ENCODE data around the gene IFI27.

The IFI27 gene

DNA sequence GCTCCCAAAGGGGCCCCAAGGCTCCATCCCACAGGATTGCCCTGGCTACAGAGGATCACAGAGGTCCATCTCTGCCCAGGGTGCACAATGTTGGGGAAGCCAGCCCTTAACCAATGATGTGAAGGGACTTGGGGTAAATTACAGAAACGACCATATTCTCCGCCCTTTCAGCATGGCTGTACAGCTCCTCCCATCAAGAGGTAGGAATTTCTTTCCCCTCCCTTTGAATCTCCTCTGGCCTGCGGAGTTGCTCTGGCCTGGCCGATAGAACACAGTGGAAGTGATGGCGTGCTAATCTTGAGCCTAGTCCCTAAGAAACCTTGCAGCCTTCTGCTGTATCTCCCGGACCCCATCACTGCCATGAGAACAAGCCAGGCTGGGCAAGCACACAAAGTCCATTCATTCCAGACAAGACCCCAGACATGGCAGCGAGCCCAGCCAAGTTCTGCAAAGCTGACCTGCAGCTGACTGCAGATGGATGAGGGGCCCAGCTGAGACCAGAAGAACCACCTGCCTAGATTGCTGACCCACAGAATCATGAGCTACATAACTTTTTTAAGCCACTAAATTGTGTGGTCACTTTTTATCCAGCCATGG lies 6.9 kb upstream of the IFI27 start:
- no peak for DNase-seq

DNA sequence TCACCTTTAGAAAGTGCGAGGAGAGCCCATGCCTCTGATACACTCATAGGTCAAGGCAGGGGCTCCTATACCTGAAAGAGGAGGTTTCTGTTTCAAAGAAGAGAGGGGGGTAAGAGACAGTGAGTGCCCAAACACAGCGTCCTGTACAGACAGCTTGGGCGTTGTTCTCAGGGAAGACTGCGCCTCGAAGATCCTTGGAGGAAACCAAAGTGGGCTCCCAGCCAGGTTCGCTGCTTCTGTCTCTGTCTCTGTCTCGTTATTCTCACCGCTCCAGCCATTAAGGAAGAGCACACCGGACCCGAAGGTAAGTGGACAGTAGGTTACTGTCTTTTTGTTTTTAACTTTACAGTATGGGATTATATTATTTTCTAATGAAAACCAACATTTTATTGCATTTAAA lies 5.8 kb upstream of the IFI27 start:
- DNase-seq: no peak

DNA sequence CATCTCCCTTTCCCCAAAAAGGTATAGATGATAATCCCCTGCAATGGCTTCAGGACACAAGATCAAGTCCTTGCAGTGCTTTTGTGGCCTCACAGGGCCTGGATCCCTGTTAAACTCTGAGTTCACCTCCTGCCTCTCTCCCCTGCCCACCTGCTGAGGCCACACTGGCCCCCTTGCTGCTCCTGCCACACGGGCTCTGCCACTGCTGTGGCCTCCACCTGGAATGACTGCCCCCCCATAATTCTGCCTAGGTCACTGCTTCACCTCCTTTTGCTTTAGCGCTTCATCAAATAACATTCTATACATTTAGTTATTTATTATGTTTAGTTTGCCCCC lies 653 bp upstream of the IFI27 start:
- DNase-seq: no peak

DNA sequence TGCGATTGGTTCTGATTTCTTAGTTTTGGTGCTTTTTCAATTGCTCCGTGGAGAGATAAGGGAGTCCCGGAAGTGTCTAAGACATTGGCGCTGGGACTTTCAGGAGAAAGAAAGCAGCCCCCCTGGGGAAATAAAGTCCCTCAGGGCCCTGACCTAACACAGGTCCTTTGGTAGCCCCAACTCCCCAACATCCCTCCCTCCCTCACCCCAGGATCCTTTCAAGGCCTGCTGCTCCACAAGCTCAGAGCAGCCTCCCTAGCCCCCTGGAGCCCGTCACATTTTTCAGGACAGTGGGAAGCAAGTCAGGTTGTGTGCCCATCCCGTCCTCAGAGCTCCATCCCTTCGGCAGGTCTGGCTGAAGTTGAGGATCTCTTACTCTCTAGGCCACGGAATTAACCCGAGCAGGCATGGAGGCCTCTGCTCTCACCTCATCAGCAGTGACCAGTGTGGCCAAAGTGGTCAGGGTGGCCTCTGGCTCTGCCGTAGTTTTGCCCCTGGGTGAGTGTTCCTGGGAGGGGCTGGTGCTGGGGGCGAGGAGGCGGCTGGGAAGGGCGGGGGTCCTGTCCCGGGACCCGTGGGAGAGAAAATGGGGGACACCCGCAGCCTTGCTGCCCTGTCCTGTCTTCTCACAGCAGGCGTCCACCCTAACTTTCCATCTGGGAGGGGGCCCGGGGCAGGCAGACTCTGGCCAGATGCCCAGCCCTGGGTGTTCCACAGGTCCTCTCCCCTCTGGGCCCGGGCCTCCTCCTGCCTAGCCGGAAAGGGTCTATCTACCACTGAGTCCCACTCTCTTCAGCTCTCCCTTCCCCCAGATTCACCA lies 950 bp downstream of the IFI27 start:
- no peak for DNase-seq

DNA sequence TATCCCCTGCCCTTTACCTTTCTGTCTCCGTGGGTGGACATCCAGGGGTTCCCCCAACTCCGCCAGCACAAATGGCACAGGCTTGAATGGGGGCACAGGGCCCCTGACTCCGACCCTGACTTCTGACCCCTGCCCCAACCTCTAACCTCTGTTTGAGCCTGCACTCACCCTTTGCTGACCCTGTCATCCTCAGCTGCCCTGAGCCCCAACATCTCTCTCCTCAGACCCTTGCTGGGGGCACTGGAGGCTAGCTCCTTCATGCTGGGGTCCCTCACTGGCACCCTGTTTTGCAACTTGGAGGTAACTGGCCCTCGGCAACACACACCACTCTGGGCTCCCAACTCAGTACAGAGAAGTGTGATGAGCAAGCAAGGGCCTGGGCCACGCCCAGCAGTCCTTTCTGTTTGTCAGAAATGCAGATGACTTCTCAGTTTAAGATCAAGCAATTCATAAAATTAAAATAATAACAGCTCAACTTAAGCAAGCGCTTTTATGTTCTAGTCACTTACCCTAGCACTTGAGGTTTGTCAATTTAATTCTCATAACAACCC lies 2.1 kb downstream of the IFI27 start:
- no peak for DNase-seq

DNA sequence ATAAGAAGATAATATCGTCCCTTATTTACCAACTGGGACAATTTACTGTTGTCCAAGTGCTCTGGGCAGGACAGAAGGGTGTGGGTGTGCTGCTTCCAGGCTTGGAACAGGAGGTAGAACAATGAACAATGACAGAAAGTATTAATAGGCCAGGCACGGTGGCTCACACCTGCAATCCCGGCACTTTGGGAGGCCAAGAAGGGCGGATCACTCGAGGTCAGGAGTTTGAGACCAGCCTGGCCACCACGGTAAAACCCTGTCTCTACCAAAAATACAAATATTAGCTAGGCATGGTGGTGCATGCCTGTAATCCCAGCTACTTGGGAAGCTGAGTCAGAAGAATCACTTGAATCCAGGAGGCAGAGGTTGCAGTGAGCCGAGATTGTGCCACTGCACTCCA lies 2.5 kb downstream of the IFI27 start:
- no peak for DNase-seq

DNA sequence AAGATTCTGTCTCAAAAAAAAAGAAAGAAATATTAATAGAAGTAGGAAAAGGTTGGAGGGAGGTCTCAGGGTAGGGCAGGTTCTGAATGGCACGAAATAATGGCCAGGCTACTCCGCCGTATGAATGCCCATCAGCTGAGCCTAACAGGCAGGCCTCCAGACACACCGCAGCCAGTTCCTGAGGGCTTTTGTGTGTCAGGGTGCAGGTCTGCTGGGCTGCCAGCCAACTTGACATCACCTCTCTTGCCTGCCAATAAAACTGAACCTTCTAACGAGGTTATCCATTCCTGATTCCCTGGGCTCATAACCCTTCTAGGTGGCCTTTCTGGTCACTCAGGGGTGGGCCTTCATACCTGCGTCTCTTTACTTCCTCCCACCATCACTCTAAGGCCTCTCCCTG lies 3.0 kb downstream of the IFI27 start:
- no peak for DNase-seq

DNA sequence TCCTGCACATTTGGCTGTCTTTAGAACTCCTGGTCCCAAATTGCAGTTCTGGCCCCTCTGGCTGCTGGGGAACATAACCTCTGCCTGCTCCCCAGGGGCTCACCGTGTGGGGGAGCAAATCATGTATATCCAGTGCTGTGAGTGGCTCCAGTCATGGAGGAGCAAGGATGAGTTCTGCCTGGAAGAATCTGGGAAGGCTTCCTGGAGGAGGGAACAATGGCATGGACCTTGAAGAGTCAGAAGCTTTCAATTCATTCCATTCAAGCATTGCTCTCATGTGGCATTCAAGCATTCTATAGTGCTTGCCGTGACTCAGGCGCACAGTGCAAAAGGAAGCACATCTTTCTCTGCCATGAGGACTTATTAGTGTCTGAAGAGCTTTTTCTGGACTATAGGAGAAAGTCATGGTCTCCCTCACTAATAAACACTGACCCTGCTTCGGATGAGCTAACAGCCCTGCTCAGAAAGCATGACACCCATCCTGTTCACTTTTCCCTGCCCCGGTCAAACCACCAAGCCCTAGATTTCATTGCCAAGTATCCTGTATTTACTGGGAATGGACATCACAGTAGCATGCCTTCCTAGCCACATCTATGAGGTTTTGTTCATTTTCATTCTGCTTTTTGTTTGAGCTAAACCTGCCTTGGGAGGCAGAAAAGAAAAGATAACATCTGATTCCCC lies 3.5 kb downstream of the IFI27 start:
- no peak for DNase-seq

DNA sequence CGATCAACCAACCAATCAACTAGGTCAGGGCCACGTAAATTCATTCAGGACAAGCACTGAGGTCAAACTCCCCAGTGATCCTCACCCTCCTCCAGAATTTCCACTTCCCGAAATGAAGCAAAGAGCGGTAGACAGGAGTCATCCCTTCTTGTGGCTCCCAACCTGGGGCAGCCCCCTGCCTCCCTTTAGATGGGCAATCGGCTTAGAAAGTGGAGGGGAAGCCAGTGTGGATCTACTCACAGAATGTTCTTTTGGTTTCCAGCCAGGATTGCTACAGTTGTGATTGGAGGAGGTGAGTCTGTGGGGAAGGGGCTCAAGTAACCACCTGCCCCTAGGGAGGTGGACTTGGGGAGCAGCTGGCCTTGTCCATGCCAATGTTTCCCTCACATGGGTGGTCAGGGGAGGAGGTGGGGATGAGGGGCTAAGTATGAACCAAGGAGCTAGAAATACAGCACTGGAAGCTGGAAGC lies 4.1 kb downstream of the IFI27 start:
- DNase-seq: no peak

DNA sequence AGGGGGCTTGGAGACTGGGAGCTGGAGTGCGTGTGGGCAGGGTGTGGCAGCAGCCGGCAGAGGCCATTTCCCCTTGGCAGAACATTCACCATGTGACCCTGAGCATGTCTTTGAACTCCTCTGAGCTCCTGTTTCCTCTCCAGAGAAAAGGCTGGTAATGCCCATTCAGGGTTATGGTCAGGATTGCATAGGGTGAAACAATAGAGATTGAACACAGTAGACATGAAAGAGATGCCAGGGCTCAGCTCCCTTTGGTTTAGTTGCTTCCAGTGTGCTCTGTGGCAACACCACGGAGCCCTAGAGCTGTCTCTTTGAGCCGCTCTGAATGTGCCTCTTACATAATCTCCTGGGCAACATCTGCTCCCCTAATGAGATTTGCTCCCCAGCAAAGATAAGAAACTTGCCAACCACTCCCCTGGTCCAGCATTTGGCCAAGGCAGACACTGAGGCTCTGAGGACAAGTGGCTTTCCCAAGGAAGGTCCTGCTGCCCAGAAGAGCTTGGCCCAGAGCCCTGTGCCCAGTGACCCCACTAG lies 4.6 kb downstream of the IFI27 start:
- DNase-seq: no peak

DNA sequence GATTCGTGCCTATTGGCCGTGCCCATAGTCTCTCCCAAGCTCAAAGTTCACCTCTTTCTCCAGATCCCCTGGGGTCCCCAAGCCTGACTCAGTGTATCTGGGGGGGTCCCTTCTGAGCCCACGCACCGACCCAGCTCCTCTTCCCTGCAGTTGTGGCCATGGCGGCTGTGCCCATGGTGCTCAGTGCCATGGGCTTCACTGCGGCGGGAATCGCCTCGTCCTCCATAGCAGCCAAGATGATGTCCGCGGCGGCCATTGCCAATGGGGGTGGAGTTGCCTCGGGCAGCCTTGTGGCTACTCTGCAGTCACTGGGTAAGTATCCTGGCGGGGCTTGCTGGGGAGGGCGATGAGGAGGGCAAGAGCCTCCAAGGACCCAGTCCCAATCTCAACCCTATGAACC lies 5.1 kb downstream of the IFI27 start:
- no peak for DNase-seq

DNA sequence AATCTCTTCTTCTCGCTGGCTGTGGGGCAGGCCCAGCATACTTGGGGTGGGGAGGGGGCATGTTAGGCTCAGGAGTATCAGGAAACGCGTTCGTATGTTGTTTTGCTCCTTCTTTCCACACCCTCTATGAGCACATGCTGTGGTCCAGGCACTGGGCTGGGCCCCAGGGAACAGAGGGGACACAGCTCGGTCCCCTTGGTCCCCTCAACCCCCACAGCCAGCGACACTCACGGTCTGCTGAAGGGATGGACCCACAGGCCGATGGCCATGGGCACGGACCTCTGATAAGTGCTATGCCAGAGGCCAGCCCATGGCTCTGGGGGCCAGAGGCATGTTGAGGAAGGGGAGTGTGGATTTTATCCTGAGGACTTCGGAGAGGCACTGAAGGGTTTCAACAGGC lies 6.2 kb downstream of the IFI27 start:
- no peak for DNase-seq

DNA sequence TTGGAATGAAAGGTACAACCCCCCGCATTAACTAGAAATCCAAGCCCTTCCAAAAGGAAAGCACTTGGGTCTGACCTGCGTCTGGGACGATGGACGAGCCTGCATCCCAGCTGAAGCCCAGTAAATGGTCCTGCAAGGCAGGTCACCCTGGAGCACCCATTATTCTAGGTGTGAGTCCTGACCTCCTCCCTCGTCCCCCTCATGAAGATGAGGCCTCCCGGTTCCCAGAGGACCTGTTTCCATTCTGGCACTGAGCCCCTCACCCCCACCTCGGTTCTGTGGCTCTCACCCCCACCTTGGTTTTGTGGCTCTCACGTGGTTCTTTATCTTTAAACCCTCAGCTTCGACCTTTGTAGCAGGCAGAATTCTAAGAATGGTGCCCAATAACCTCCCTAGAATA lies 7.3 kb downstream of the IFI27 start:
- no peak for DNase-seq

DNA sequence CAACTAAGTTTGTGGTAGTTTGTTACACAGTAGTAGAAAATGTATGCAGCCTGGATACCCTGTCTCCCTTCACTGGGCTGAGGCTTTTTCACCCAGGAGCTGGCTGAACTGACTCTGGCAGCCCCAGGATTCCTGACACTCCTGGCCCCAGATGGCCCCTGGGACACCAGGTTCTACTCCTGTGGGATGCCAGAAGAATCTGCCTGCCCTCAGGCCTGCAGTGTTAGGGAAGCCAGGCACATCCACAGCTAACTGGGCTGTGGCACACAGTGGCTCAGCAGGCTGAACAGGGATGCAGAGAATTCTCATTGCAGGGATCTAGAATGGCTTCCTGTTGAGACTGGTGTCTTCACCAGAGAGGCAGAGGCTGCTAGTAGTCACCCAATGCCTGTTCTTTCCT lies 8.5 kb downstream of the IFI27 start:
- DNase-seq: no peak

DNA sequence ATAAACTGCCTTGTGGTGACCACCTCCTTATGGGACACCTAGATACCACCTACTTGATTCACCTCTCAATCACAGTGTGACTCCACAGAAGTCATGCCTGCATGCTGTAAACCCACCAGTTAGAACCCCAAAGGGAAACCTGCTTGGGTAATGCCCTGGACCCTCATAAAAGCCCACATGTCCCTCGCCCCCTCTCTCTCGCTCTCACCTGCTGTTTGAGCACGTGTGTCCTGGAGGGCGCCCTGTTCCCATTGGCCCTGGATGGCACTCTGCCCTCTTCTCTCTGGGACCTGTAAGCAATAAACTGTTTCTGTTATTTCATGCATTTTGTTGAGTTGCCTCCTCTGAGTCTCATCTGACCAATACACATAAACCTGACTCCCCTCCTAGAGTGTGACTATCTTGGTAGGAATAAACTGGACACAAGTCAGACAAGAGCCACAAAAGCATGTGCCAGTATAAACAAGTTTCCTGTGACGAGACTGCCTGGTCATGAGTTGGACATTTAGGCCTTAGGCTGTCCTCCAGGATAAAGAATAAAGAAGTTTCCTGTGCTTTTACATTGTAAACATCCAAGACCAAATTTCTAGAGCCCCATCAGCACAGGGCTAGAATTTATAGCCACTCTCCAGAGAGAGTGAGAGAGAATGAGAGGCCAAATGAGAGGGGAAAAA lies 10.3 kb downstream of the IFI27 start:
- DNase-seq: no peak

DNA sequence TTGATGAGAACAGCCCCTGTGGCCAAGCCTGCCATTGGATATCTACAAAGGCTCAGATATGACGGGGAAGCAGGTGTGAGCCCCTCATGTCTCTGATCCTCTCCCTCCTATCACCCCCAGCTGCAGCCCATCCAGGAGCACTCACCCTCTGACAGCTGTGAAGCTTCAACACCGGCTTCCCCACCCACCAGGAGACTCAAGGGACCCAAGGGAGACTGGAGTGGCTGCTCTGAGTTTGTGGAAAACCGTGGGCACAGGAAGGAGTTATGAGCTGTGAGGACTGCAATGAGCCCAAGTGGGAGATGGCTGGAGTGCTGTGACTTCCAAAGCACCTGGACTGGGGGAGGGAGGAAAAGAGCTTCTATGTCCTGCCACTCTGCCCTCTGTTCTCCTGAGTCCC lies 10.9 kb downstream of the IFI27 start:
- DNase-seq: no peak

DNA sequence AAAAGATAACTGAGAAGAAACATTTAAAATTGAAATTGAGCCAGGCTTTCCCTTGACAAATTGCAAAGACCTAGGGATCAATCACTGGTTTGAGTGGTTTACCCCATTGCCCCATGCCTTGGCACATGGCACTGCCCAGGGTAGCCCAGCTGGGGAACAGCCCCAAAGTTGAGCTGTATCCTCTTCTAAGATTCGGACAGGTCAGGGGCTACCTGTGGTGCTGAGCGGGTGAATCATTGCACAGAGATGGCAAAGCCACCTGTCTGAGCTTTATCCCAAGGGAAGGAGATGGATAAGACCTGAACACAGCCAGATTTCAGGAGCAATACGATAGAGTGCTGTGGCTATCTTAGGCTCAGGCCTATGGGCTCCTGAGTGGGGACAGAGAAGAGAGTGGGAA lies 11.9 kb downstream of the IFI27 start:
- DNase-seq: no peak

DNA sequence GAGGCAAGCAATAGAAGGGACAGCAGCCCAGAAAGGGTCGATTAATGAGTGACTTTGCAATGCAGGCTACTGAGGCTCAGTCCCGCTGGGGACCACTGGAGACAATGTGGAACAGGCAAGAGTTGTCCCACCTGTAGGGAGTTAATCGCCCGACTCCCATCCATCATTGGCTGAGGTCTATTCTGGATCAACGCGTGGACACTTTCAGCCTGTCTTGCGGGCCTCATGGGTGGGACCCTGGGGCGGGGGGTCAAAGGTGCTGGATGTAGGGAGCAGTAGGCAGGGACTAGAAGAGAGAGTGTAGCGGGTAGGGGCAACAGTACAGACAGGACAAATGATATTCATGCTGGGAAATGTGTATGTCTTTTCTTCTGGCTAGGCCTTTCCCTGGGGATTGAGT lies 12.8 kb downstream of the IFI27 start:
- DNase-seq: no peak

DNA sequence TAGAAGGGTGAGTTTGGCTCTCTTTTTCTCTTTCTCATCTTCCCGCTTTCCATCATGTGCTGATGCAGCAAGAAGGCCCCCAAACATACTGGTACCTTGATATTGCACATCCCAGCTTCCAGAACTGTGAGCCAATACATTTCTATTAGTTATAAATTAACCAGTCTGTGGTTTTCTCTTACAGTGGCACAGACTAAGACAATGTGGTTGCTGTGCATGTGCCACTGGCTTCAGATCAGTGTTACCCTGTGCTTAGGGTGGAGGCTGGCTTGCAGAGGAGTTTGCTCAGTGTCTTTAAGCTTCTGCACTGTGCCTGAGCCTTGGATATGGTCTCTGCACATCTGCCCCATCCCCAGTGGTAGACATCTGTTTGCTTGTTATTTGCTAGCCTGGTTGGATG lies 13.3 kb downstream of the IFI27 start:
- no peak for DNase-seq

DNA sequence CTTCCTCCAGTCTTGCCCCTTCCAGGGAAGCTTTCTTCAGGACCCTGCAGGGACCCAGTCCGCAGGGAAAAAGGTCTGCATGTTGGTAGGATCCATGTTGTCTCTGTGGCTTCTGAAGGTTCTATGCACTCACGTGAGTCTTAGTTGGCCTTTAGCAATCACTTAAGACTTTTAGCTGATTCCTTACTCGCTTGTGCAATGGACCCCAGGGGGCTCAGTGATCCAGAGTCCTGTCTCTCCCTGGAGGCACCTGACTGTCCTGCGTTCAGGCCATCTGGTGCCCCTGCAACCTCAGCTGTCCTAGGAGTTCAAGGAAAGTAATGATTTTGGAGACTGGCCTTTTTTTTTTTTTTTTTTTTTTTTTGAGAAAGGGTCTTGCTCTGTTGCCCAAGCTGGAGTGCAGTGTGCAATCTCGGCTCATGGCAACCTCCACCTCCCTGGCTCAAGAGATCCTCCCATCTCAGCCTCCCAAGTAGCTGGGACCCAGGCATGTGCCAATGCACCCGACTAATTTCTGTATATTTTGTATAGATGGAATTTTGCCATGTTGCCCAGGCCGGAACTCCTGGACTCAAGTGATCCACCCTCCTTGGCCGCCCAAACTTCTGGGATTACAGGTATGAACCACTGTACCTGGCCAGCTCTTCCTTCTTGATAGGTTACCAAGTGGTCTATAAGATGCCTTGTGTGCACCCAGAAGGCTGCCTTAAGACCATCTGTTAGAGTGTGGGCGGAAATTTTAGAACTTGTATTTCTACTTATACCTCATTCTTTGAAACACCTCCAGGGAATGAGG lies 14.2 kb downstream of the IFI27 start:
- DNase-seq: no peak

DNA sequence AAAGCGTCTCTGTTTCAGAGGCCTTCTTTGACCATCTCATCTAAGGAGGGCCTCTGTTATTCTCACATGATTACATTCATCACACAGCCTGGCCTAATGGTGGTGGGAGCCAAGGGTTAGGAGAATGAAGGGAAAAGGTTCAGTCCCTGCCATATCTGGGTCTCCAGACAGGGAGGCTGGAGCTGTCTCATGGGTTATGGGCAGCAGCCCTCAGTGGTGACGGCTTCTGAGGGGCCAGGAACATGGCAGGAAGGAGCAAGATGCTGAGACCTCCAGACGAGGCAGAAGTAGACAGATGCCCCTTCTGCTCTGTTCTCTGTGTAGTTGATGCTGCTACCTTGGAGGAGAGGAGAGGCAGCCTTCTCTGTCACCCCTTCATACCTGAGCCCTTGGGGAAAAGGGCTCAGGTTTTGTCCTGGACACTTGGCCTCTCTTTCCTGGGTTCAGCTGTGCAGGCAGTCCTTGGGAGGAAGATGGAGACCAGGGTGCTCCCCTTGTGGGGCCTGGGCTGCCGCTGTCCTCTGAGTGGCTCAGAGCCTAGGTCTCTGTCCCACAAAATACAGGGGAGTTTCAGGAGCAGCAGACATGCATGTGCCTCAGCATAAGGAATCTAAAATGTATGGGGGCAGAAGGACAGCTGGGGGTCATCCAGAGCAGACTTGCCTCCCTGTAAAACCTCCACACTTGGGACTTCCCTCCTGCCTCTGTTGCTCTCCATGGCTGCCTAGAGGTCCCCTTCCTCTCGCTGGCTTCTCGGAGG lies 15.3 kb downstream of the IFI27 start:
- DNase-seq: no peak

DNA sequence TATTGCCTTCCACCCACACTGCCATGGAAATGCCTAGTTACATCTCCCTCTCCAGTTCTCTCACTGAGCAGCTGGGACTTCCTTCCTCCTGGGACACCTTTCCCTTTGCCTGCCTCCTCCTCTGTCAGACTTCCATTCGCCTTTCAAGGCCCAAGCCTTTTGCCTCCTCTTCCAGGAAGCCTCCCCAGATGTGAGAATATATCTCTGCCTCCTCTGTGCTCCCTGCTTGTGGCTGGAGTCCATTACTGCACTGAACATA lies 15.8 kb downstream of the IFI27 start:
- DNase-seq: no peak
